A375 (cell line): ENCODE measurements around the gene INPP4B. TPM values are rescaled to one million over a fixed set of nuclear protein-coding genes. Genes with fewer than 3 reads are reported as not detected.

Experiments
- total RNA-seq: library from RNA; depleted of rRNA; stranded (reverse); fragments of >200 nt; shearing (Covaris generic); gene quantifications from 2 replicates; pipeline ENCODE4 v1.2.3, GENCODE V29; 2014; rRNA removed

INPP4B gene
- total RNA-seq: 61.9 and 68.8 TPM in 2 replicates

GRCh38 chr4:142846108-142846728 is at the start of gene INPP4B:
Gene INPP4B, minus strand, starts transcription at chr4:142846301.

